GM12891 (cell line): ENCODE measurements around the gene ASMTL.
"Not testable (repeated sequence)": the region's sequence is repeated elsewhere in the genome, so short reads cannot be mapped to it uniquely, and the experiment has no call there.

ENCODE experiments used
- DNase-seq: peaks from one replicate; pipeline ENCODE4 v3.0.0; 2011; ENCODE audit warnings: low spot score; ENCODE audit not compliant: insufficient read length
- FAIRE-seq: peaks from 2 replicates; lab custom pipeline; 2011; peaks lifted over from hg19 to GRCh38; lab: Jason Lieb, UNC
- PAX5 ChIP-seq: IDR thresholded peaks from 2 replicates; pipeline ENCODE4 v1.6.1; 2011; ENCODE audit warnings: low read length, moderate library complexity, mild to moderate bottlenecking; ENCODE audit not compliant: insufficient read depth, severe bottlenecking
- POLR2A ChIP-seq: IDR thresholded peaks from 2 replicates; pipeline ENCODE4 v1.6.1; 2011; ENCODE audit warnings: low read depth, low read length, control low read depth
- POLR2AphosphoS5 ChIP-seq: IDR thresholded peaks from 2 replicates; pipeline ENCODE4 v1.6.1; 2011; ENCODE audit warnings: low read depth, low read length, control low read depth
- POU2F2 ChIP-seq: IDR thresholded peaks from 2 replicates; pipeline ENCODE4 v1.6.1; 2011; ENCODE audit warnings: low read depth, mild to moderate bottlenecking, control low read depth, low read length, moderate library complexity
- SPI1 ChIP-seq: IDR thresholded peaks from 2 replicates; pipeline ENCODE4 v1.6.1; 2011; ENCODE audit warnings: low read depth, low read length, control low read depth
- TAF1 ChIP-seq: IDR thresholded peaks from 2 replicates; pipeline ENCODE4 v1.6.1; 2011; ENCODE audit warnings: low read depth, low read length, control low read depth

ASMTL gene

DNA sequence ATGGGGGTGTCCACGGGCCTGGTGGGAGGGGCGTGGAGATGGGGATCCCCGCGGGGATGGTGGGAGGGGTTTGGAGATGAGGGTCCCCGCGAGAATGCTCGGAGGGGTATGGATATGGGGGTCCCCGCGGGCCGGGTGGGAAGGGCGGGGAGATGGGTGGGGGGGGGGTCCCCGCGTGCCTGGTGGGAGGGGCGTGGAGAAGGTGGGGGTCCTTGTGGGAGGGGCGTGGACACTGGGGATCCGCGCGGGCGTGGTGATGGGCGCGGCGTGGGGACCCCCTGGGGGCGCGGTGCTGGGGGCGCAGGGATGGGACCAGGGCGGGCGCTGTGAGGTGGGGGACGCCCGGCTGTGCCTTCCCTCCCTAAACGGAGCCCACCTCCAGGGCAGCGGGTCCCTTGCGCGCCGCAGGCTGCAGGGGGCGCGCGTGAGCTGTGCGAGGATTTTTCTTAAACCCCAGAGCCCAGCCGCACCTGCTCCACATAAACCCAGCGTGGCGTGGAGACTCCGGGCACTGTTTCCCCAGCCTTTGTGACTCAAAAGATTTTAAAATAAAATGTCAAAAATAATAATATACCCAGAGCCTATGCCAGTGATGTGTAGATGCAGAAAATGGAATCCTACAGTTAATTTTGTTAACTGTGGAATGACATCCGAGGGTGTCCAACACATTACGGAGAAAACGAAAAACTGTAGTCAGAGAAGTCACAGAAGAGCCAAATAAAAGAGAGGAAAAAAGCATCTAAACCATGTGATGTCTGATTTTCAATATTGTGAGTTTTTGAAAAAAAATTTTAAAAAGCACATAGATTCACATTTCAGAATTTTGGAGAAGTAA, 1.5 kb upstream of the ASMTL start:
- FAIRE-seq (peak; percentile 93), DNase-seq (peak; percentile 80)
- TF ChIP-seq POLR2A: no peak
- no peak for TF ChIP-seq SPI1
- TF ChIP-seq PAX5: peak; percentile 6

DNA sequence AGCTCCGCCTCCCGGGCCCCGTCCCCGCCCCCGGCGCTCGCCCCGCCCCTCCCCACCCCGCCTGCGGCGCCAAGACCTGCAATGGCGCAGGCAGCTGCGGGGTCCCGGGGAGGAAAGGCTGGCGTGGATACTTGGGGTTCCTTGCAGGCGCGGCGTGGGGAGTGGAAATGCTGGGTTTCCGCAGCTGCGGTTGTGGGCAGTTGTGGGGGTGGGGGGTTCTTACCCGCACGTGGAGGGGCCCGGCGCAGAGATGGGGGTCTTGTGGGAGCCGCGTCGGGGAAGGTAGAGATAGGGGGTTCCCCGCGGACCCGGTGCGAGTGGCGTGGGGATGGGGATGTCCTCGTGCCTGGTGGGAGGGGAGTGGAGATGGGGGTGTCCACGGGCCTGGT, 680 bp upstream of the ASMTL start:
- TF ChIP-seq TAF1: peak; percentile 44; the same call in 1 of the 2 replicates
- no peak for TF ChIP-seq PAX5
- DNase-seq (no peak), FAIRE-seq (peak; percentile 5)

DNA sequence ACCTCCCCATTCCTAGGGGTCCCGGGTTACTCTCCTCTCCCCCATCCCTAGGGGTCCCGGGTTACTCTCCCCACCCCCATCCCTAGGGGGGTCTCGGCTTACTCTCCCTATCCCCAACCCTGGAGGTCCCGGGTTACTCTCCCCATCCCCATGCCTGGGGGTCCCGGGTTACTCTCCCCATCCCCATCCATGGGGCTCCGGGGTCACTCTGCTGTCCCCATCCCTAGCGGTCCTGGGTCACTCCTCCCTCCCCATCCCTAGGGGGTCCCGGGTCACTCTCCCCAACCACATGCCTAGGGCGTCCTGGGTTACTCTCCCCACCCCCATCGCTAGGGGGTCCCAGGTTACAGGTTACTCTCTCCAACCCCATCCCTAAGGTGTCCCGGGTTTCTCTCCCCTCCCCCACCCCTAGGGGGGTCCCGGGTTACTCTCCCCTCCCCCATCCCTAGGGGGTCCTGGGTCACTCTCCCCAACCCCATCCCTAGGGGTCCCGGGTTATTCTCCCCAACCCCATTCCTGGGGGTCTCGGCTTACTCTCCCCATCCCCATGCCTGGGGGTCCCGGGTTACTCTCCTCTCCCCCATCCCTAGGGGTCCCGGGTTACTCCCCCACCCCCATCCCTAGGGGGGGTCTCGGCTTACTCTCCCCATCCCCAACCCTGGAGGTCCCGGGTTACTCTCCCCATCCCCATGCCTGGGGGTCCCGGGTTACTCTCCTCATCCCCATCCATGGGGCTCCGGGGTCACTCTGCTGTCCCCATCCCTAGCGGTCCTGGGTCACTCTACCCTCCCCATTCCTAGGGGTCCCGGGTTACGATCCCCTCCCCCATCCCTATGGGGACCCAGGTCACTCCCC, 821 bp downstream of the ASMTL start:
- no peak for DNase-seq
- TF ChIP-seq POLR2A (no peak), POU2F2 (no peak), TAF1 (no peak), POLR2AphosphoS5 (no peak), SPI1 (no peak), PAX5 (no peak)
- peak; percentile 52 for FAIRE-seq

DNA sequence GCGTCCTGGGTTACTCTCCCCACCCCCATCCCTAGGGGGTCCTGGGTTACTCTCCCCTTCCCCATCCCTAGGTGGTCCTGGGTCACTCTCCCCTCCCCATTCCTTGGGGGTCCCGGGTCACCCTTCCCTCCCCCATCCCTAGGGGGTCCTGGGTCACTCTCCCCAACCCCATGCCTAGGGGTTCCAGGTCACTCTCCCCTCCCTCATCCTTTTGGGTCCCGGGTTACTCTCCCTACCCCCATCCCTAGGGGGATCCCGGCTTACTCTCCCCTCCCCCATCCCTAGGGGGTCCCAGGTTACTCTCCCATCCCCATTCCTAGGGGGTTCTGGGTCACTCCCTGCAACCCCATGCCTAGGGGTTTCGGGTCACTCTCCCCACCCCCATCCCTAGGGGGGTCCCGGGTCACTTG, 1.5 kb downstream of the ASMTL start:
- TF ChIP-seq PAX5 (no peak), SPI1 (no peak), POLR2AphosphoS5 (no peak), POLR2A (no peak)
- no peak for DNase-seq
- FAIRE-seq: no peak

DNA sequence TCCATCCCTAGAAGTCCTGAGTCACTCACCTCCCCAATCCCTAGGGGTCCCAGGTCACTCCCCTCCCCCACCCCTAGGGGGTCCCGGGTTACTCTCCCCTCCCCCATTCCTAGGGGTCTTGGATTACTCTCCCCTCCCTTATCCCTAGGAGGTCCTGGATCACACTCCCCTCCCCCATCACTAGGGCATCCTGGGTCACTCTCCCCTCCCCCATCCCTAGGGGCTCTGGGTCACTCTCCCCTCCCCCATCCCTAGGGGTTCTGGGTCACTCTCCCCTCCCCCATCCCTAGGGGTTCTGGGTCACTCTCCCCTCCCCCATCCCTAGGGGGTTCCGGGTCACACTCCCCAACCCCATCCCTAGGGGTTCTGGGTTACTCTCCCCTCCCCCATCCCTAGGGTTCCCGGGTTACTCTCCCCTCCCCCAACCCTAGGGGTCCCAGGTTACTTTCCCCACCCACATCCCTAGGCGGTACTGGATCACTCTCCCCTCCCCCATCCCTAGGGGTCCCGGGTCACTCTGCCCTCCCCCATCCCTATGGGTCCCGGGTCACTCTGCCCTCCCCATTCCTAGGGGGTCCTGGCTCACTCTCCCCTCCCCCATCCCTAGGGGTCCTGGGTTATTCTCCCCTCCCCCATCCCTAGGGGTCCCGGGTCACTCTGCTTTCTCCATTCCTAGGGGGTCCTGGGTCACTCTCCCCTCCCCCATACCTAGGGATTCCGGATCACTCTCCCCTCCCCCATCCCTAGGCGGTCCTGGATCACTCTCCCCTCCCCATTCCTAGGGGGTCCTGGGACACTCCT, 2.1 kb downstream of the ASMTL start:
- DNase-seq: no peak
- no peak for TF ChIP-seq POLR2AphosphoS5
- TF ChIP-seq POLR2A: no peak; the same call in 1 of the 2 replicates
- TF ChIP-seq SPI1: no peak
- TF ChIP-seq TAF1: no peak
- no peak for TF ChIP-seq PAX5
- TF ChIP-seq POU2F2: no peak
- no peak for FAIRE-seq

DNA sequence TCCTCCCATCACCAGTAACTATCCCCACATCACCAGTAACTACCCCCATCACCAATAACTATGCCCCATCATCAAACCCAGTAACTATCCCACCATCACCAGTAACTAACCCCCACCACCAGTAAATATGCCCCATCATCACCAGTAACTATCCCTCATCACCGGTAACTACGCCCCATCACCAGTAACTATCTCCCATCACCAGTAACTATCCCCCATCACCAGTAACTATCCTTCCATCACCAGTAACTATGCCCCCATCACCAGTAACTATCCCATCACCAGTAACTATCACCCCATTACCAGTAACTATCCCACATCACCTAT, 2.9 kb downstream of the ASMTL start:
- FAIRE-seq: no peak
- no peak for TF ChIP-seq POLR2AphosphoS5
- no peak for TF ChIP-seq SPI1
- no peak; the same call in 1 of the 2 replicates for TF ChIP-seq POLR2A
- TF ChIP-seq PAX5: no peak
- DNase-seq: no peak

DNA sequence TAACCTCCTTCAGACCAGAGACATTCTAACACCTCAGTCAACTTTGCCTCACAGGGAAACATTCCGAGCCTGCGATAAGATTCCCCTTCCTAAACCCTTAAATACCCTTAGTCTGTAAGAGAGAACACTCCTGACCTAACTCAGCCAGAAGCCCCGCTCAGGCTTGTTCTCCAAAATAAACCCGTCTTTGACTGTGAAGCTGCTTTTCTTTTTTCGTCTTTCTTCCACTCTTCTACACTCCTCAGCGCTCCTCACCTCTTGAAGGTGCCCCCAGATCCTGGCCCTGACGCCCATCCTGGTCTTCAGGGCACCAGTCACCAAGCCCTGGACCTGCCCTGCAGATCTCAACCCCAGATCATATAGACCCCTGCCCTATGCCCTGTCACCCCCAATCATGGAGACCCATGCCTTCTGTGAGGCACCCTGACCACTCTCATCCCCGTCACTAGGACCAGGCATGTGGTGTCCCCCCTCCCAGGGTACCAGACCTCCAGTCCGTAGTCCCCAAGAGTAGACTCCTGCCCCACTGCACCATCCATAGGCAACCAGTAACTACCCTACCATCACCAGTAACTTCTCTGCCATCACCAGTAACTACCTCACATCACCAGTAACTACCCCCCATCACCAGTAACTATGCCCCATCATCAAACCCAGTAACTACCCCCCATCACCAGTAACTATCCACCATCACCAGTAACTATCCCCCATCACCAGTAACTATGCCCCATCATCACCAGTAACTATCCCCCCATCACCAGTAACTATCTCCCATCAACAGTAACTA, 3.5 kb downstream of the ASMTL start:
- TF ChIP-seq POLR2AphosphoS5 (no peak), TAF1 (no peak), POLR2A (no peak), PAX5 (no peak), POU2F2 (no peak), SPI1 (no peak)
- FAIRE-seq (peak; percentile 92), DNase-seq (no peak)

DNA sequence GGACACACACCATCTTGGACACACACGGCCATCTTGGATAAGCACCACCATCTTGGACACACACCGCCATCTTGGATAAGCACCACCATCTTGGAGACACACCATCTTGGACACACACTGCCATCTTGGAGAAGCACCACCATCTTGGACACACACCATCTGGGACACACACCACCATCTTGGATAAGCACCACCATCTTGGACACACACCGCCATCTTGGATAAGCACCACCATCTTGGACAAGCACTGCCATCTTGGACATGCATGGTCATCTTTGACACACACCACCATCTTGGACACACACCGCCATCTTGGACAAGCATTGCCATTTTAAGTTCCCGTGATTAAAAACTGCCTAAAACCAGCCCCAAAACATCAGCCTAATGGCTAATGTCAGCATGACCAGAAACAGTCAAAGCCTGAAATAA, 4.1 kb downstream of the ASMTL start:
- not testable (repeated sequence) for DNase-seq, FAIRE-seq

DNA sequence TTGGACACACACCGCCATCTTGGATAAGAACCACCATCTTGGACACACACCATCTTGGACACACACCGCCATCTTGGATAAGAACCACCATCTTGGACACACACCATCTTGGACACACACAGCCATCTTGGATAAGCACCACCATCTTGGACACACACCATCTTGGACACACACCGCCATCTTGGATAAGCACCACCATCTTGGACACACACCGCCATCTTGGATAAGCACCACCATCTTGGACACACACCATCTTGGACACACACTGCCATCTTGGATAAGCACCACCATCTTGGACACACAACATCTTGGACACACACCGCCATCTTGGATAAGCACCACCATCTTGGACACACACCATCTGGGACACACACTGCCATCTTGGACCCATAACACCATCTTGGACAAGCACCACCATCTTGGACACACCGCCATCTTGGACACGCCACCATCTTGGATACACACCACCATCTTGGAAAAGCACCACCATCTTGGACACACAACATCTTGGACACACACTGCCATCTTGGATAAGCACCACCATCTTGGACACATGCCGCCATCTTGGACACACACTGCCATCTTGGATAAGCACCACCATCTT, 4.6 kb downstream of the ASMTL start:
- peak; percentile 92 for FAIRE-seq
- 0 out of 2 replicates have a peak, but pooled peaks have one; percentile 28 for TF ChIP-seq POLR2A
- not testable (repeated sequence) for DNase-seq
